ENCODE data around the gene LEMD2. TPM values are rescaled to one million over a fixed set of nuclear protein-coding genes. Genes with fewer than 3 reads are reported as not detected.

LEMD2 gene
- total and polyA plus RNA-seq, 12 donors = 32.4 to 121 (median 60.0) TPM

DNA sequence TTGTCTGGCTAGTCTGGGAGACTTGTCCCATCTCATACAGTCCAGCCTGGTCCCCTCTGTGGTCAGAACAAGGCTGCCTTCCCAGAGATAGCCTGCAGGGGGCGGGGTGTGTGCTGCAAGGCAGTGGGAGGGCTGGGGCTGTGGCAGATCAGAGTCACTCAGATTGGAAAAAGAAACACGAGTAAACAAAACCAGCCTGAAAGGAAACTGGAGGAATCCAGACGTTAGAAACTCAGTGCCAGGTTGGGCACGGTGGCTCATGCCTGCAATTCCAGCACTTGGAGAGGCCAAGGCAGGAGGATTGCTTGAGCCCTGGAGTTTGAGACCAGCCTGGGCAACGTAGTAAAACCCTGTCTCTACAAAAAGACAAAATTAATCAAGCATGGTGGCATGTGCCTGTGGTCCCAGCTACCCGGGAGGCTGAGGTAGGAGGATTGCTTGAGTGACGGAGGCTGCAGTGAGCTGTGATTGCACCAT, 20.2 kb downstream of the LEMD2 start:
- Histone ChIP-seq H3K27ac (no peak overlapping the region), H3K27me3 (no peaks in the 10 kb centered on the region)

DNA sequence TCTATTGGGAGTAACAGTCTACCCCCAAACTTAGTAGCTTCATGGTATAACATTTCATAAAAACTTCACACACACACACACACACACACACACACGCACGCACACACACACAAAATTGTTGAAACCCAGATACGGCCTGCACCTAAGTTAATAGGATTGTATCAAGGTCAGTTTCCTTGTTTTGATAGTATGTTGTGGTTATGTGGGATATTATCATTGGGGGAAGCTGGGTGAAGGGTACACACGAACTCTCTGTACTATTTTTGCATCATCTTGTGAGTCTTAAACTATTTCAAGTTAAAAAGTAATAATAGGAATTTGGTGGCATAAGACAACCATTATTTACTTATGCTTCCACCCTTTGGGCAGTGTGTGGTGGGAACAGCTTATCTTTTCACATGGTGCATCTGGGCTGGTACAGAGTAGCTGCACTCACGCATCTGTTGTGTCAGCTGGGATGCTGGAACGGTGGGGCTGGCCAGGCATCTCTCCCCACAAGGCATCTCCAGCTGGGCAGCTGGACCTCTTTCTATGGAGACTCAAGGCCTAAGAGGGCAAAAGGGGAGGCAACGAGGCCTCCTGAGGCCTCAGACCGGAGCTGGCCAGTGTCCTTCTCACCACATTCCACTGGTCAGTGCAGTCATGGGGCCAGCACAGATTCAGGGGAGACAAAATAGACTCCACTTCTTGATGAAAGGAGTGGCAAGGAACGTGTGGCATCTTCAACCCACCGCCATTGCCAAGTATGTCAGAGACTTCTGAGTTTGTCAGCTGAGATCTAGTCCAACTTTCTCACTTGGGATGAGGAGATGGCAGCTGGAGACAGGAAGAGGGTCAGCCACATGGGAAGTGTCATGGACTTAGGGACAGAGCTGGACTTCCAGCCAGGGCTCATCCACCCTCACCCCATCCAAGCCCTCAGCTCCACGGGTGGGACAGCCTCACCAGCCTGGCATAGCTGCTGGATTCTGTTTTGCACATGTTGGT, 21.7 kb downstream of the LEMD2 start:
- no peak for DNase-seq
- Histone ChIP-seq H3K9me3 (replicated peaks in 1 of 3) (no peaks in the 10 kb centered on the region), H3K4me1 (replicated peaks in 1 of 2) (peaks cover 16 to 31% of the 10 kb centered on the region in 2 donors), H3K27me3 (no peaks in the 10 kb centered on the region), H3K27ac (no peak overlapping the region), H3K4me3 (no peak overlapping the region), H3K36me3 (replicated peaks in 1 of 2) (peaks cover 0 to 4% of the 10 kb centered on the region in 2 donors)
- no peak for TF ChIP-seq POLR2A (IDR thresholded peaks at IDR 0.05)
- TF ChIP-seq, protein P1, sequence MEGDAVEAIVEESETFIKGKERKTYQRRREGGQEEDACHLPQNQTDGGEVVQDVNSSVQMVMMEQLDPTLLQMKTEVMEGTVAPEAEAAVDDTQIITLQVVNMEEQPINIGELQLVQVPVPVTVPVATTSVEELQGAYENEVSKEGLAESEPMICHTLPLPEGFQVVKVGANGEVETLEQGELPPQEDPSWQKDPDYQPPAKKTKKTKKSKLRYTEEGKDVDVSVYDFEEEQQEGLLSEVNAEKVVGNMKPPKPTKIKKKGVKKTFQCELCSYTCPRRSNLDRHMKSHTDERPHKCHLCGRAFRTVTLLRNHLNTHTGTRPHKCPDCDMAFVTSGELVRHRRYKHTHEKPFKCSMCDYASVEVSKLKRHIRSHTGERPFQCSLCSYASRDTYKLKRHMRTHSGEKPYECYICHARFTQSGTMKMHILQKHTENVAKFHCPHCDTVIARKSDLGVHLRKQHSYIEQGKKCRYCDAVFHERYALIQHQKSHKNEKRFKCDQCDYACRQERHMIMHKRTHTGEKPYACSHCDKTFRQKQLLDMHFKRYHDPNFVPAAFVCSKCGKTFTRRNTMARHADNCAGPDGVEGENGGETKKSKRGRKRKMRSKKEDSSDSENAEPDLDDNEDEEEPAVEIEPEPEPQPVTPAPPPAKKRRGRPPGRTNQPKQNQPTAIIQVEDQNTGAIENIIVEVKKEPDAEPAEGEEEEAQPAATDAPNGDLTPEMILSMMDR (IDR thresholded peaks at IDR 0.05) = no peak
- 70 to 77% (median 73%) methylated on average over 9 to 11 of the region's 11 CpGs for WGBS, 4 donors
- intact Hi-C loops (cut with DNase I) = no loop called here

More for the DNA sequence above, 20.2 kb downstream of the LEMD2 start:
- peak in 1 of 2 donors; percentile 16 for TF ChIP-seq POLR2A (IDR thresholded peaks at IDR 0.05)
- TF ChIP-seq, protein P1 (IDR thresholded peaks at IDR 0.05) = peak; percentile 64 to 84 (median 78)
- intact Hi-C loops (cut with DNase I) = no loop called here
- DNase-seq = peak; percentile 82 to 94 (median 91)
- 23 to 33% (median 26%) methylated on average over 5 to 7 of the region's 7 CpGs for WGBS, 4 donors
- Histone ChIP-seq H3K36me3 (replicated peaks in 1 of 2) (peaks cover 0 to 19% of the 10 kb centered on the region in 2 donors), H3K9me3 (replicated peaks in 1 of 3) (no peaks in the 10 kb centered on the region), H3K4me1 (replicated peaks in 1 of 2) (peaks cover 13 to 24% of the 10 kb centered on the region in 2 donors), H3K4me3 (no peak overlapping the region)

DNA sequence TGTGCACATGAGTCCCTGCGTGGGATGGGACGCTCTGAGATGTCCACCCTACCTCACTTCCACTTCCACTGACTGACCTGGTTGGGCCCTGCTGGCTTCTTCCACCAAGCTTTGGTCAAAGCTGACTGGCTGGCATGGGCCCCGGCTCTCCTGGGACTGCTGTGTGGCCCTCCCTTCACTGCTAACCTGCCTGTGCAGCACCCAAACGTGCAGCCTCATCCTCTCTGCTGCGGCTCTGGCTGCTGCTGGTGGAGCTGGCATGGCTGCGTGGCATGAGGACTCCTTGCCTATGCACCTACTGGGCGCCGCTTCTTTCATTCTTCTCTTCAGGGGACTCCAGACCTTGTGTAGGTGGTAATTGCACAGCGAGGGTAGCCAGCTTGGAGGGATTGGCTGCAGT, 23.6 kb downstream of the LEMD2 start:
- Histone ChIP-seq H3K4me1 (replicated peaks in 1 of 2) (peaks cover 5 to 23% of the 10 kb centered on the region in 2 donors), H3K27me3 (no peaks in the 10 kb centered on the region), H3K36me3 (replicated peaks in 1 of 2) (no peaks in the 10 kb centered on the region), H3K4me3 (no peak overlapping the region), H3K27ac (no peak overlapping the region), H3K9me3 (replicated peaks in 1 of 3) (no peaks in the 10 kb centered on the region)
- no peak for TF ChIP-seq POLR2A (IDR thresholded peaks at IDR 0.05)
- TF ChIP-seq, protein P1 (IDR thresholded peaks at IDR 0.05) = no peak
- no peak for DNase-seq
- intact Hi-C loops (cut with DNase I) = no loop called here
- WGBS, 4 donors = 85 to 96% (median 92%) methylated on average over 9 of the region's 9 CpGs

DNA sequence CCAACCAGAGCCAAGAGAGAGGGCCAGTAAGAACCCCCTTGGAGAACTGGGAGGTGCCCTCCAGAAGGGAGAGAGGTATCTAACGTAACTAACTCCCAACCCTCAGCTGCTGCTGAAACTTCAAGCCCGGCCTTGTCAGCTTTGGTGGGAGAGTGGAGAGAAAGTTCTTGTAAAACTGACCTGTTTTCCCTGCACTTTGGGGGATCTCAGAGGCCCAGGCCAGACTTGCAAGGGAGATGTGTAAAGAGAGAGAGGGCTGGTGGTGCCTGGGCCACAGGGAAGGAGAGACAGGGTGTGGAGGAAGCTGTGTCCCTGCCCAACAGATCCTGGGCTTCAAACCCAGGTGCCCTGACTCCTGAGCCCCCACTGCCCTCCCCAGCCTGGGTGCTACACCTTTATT, 24.9 kb downstream of the LEMD2 start:
- no peak for DNase-seq
- Histone ChIP-seq H3K36me3 (replicated peaks in 1 of 2) (no peaks in the 10 kb centered on the region), H3K4me1 (replicated peaks in 1 of 2) (peaks cover 3 to 17% of the 10 kb centered on the region in 2 donors), H3K27me3 (no peaks in the 10 kb centered on the region), H3K4me3 (no peak overlapping the region), H3K27ac (no peak overlapping the region), H3K9me3 (replicated peaks in 1 of 3) (no peaks in the 10 kb centered on the region)
- 57 to 86% (median 78%) methylated on average over 1 to 2 of the region's 2 CpGs for WGBS, 4 donors
- intact Hi-C loops (cut with DNase I) = loop anchor here in 1 of 2 donors (5.0 kb wide), 1 partner anchor 177 kb away; no protein-coding TSS in a partner anchor
- TF ChIP-seq, protein P1 (IDR thresholded peaks at IDR 0.05) = no peak
- no peak for TF ChIP-seq POLR2A (IDR thresholded peaks at IDR 0.05)
